Fibroblast of the conjunctiva (primary cell): ENCODE results near the gene MYOF.

Experiments used
- DNase-seq: peaks from one replicate; pipeline ENCODE4 v3.0.0-alpha.2; 2010; ENCODE audit warnings: low read depth

The MYOF gene, protein sequence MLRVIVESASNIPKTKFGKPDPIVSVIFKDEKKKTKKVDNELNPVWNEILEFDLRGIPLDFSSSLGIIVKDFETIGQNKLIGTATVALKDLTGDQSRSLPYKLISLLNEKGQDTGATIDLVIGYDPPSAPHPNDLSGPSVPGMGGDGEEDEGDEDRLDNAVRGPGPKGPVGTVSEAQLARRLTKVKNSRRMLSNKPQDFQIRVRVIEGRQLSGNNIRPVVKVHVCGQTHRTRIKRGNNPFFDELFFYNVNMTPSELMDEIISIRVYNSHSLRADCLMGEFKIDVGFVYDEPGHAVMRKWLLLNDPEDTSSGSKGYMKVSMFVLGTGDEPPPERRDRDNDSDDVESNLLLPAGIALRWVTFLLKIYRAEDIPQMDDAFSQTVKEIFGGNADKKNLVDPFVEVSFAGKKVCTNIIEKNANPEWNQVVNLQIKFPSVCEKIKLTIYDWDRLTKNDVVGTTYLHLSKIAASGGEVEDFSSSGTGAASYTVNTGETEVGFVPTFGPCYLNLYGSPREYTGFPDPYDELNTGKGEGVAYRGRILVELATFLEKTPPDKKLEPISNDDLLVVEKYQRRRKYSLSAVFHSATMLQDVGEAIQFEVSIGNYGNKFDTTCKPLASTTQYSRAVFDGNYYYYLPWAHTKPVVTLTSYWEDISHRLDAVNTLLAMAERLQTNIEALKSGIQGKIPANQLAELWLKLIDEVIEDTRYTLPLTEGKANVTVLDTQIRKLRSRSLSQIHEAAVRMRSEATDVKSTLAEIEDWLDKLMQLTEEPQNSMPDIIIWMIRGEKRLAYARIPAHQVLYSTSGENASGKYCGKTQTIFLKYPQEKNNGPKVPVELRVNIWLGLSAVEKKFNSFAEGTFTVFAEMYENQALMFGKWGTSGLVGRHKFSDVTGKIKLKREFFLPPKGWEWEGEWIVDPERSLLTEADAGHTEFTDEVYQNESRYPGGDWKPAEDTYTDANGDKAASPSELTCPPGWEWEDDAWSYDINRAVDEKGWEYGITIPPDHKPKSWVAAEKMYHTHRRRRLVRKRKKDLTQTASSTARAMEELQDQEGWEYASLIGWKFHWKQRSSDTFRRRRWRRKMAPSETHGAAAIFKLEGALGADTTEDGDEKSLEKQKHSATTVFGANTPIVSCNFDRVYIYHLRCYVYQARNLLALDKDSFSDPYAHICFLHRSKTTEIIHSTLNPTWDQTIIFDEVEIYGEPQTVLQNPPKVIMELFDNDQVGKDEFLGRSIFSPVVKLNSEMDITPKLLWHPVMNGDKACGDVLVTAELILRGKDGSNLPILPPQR (N-terminal part only)

DNA sequence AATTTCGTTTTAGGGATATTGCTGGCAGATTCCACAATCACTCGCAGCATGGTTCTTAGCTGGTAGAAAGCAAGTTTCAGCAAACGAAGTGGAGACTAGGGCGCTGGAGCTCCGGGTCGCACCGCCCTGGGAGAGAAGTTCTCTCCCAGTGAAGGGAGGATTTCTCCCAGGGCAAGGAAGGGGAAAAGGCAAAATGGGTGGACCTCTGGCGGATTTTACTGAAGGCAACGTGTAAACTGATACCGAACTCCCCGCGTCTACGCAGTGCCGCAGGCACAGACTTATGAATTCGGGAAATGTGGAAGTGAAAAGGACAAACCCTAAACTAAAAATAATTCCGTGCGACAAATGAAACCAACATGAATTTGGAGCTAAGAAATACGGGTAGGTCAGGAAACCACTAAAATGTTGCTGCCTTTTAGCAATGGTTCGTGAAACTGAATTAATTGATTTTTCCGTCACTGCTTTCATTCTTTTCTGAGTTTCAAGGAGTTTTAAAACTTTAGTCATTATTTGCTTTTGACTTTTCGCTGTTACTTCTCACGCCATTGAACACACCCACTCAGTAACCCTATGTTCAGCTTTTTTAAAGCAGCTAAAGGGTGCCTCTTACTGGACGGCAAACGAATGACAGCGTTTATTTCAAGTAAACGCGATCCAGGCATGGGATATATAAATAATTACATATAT, at the start of gene MYOF:
Gene MYOF (minus strand): TSS at position 190 of the 690 bp plus-strand sequence. CDS start 140 bp downstream, at position 50.
- DNase-seq, result peak; percentile 86

DNA sequence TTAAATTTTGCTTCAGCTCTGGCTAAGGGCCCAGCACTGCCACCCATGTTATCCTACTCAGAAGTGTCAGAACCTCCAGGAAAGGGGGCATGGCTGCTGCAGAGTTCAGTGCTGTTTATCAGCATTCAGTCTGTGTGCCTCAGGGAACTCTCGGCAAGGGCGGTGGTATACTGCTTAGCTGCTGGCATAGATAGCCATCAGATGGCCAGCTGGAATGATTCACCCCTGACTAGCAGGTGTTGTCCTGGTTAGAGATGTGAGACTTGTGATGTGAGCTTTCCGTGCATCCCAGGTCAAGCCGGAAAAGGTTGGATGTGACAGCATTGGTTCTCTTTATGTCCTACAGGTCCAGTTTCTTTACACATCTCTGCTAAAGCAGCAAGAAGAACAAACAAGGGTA, 36.4 kb upstream of the MYOF start:
- DNase-seq, result no peak

DNA sequence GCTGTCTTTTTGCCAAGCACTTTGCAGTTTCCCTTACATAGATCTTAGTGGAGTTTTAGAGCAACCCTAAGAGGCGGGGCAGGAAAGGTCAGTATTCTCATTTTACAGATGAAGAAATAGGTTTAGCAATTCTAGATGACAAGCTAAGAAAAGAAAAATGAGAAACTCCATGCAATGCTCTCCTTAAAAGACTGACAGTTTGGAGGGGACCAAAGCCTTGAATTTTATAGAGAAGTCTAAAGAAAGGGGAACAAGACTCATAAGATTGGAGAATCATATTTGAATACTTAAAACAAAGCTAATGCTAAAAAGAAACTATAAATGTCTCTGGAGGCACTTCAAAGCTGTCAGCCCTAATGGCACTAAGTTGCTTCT, 33.9 kb upstream of the MYOF start:
- no peak for DNase-seq

DNA sequence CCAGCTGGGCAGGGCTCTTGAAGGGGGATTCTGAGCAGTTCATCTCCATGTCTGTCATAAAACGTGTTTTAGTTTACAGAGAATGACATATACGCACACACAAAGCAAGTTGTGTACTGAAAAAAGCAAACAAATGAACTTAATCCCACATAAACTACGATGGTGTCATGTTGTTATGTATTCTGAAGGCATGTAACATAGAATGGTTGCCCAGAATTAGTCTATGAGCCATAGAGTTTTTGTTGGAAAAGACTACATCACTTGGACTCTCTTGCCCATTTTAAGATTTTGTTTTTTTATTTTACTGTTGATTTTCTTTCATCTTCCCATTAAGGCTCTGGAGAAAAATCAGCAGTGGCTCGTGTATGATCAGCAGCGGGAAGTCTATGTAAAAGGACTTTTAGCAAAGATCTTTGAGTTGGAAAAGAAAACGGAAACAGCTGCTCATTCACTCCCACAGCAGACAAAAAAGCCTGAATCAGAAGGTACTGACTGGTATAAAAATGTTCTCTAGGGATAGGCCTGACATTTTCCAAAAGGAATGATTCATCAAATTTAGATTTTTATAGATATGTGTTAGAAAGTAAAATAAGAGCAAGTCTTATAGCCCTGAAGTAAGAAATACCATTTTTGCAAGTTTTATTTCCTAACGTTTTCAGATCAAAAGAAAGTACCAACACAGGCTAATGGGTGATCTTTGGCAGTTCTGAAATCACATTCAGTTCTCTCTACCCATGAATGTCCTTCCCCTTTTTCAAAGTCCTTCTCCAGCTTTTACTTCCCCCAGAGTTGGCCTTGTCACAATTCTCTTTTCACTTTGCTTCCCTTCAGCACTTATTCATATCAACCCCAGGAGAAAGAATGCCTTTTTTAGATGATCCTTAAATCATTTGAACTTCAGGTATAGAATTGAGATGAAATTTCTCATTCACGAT, 33.2 kb upstream of the MYOF start:
- DNase-seq, result no peak

DNA sequence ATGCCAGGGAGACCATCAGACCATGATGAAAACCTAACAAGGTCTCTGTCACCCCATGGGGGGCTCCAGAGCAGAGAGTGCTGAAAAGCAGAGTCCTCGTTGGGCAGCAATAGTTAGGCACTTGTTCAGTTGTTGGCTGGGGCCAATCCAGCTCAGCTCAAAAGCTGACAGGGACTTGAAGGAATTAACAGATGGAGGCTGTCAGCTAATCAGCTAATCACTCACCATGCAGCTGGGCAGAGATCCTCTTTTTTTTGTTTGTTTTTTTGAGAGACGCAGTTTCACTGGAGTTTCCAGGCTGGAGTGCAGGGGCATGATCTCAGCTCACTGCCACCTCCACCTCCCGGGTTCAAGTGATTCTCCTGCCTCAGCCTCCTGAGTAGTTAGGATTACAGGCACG, 32.4 kb upstream of the MYOF start:
- DNase-seq, result no peak

DNA sequence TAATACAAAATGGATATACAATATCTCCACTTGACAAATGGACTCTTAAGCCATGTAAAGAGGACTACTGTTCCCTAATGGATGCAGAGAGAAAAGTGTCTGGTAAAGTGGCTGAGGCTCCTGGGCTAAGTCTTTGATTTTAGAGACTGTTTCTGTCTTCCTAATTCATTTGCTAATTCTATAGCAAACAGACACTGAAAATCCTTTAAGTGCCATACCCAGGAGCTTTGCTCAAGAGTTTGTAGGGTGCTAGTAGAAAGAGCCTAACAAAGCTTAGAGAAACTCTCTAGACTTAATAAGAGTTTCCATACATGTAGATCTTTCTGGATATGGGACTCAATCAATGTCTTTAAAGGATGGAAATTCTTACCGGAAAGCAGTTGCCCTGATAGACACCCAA, 31.0 kb upstream of the MYOF start:
- no peak for DNase-seq

DNA sequence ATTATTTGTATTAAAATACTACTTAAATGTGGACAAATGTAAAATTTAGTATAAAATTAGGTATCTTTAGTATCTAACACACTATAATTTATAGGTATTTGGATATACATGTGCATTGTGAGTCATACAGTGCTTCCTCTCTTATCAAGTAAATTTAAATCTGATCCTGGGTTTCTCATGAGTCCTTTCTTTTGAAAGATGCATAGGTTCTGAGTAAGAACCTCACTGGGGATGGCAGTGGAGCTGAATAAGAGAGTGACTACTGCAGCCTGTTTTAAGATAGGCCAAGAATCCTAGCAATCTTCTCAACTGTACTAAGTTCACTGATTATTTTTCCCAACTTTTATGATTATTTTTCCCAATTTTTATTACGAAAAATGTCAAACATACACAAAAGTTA, 30.4 kb upstream of the MYOF start:
- no peak for DNase-seq

DNA sequence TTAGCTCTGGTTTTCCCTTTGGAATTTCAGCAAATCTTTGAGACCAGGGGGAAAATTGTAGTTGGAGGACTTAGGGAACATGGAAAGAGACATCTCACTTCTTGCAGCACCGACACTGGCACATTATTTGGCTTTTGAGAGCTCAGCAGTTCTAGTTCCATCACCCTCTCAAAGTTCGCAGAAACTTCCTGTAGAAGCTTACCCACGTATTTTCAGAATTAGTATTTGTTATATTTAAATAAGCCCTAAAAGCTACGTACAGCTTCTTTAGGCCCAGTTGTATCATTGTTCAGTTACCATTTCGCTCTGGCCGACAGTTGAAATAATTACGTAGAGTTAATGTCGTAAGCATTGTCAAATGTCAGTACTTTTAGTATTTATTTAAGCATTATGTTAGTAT, 27.7 kb upstream of the MYOF start:
- no peak for DNase-seq

DNA sequence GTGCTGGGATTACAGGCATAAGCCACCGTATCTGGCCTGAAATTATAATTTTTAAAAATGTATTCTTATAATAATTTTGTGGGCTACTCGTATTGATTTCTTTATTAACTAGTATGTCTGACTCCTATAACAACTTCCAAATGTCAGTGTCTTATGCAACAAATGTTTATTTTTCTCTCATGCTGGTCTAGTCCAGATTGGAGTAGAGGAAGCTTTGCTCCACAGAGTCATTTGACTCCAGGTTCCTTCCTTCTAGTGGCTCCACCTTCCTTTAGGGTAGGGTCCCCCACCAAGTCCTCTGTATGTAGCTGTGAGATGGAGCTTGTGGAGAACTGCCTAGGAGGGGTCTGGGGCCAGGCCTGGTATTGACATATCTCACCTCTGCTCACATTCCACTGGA, 22.9 kb upstream of the MYOF start:
- DNase-seq, result no peak

DNA sequence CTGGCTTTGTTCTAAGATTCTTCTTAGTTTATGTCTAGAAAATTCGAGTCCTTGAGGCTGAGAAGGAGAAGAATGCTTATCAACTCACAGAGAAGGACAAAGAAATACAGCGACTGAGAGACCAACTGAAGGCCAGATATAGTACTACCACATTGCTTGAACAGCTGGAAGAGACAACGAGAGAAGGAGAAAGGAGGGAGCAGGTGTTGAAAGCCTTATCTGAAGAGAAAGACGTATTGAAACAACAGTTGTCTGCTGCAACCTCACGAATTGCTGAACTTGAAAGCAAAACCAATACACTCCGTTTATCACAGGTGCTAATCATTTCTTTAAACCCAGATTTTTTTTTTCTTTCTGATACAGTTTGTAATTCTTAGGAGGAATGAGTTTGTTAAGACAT, 20.9 kb upstream of the MYOF start:
- DNase-seq, result no peak

DNA sequence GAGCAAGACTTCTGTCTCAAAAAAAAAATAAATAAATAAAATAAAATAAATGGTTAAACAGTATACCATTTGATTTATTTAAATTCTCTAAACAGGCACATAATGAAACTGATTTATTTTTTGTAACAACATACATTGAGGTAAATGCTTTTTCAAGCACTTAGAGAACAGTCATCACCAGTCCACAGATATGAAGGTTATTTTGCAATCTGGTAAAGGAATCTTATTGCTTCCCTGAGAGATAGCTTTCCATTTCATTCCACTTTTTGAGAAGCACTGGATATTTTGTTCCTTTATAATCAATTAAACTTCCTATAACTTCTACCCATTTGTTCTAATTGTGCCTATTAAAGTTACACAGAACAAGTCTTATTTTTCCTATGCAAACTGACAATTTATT, 19.5 kb upstream of the MYOF start:
- DNase-seq, result no peak

DNA sequence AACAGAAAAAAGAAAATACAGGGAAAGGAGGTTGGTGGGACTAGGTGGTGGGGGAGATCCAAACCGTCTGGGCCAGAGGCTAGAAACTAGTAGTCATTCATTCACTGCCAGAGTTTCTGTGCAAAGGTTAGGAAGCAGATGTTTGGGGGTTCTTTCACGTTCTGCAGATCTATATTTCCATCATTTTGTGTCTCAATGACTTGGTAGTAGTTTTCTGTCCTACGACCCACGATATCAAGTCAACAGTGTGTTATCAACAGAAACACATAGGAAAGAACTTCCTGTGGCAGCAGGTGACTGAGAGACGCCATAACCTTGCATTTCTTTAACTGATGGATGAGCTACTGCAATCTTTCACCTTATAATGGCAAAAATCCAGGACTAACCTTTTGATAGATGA, 16.0 kb upstream of the MYOF start:
- DNase-seq, result no peak

DNA sequence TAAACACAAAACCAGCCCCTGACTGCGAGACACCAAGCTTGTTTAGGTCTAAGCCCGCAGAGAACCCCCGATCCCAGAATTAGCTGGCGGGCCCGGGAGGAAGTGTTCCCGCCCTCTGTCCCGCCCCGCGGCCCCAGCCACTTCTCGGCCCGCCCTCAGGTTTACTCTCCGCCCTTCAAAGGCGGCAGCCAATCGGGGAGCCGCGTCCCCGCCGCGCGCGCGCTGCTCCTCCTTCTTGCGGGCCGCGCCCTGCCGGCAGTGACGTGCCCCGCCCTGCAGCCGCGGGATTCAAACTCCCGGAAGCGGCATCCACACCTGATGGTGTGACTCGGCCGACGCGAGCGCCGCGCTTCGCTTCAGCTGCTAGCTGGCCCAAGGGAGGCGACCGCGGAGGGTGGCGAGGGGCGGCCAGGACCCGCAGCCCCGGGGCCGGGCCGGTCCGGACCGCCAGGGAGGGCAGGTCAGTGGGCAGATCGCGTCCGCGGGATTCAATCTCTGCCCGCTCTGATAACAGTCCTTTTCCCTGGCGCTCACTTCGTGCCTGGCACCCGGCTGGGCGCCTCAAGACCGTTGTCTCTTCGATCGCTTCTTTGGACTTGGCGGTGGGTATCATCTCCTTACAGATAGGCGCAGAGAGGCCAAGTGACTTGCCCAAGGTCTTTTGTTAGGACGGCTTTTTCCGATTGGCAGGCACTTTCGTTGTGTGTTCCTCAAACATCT, 14.3 kb upstream of the MYOF start, which contains the start of gene CEP55:
Gene CEP55 (plus strand): TSS at position 291 of the 720 bp plus-strand sequence. CDS start 3,440 bp downstream, outside the sequence.
- DNase-seq, result peak; percentile 85

DNA sequence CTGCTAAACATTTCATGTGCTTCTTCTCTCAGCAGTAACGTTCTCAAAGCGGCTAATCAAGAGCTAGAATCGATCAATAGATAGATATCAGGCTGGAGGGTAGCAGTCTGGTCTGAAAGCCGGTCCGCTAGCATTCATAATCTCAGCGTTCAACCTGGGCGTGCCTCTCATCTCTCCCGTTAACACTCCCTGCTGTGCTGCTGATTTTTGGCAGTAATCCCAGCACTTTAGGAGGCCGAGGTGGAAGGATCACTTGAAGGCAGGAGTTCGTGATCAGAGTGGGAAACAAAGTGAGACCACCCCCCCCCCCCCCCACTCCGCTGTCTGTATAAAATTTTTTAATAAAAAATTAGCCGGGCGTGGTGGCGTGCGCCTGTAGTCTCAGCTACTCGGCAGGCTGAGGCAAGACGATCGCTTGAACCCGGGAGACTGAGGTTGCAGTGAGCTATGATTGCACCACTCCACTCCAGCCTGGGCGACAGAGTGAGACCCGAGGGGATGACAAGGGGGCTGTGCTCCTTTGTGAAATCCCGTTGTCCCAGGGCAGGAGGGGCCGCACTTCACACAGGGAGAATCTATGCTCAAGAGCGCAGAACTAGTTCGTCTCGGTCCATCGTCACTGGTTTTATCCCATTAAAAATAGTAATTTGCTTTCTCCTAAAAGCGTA, 13.7 kb upstream of the MYOF start:
- DNase-seq, result no peak

DNA sequence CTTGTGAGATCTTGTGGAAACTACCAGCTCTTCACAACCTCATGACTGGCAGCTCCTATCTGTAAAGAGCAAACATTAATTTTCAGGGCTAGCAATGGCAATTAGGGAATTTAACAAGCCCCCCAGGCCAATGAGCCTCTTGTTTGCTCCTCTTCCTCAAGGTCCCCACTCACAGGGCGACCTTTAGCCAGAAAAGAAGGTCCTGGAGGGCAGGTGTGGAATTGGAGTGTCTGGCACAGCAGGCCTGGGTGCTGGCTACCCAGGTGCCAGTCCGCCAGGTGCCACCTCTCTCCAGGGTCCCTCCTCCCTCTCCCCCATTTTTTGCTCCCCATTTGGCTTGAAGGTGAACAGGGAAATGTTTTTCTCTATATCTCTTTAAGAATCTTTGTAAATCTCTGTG, 12.4 kb upstream of the MYOF start:
- no peak for DNase-seq

DNA sequence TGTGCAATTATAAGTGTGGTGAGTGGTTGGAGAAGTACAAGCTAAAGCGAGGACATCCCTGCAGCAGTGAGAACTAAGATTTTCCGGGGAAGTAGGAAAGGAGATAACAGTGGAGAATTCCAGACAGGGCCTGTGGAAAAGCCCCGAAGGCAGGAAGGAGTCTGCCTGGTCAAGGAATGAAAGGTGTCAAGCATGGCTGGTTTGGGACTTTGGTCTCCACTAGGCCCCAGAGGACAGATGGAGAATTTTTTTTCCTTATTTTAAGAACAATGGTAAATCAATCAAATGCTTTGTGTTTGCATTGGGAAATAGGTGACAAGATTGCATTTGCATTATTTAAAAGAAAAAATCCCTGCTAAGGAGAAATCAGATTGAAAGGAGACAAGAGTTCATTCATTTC, 11.0 kb upstream of the MYOF start:
- no peak for DNase-seq

DNA sequence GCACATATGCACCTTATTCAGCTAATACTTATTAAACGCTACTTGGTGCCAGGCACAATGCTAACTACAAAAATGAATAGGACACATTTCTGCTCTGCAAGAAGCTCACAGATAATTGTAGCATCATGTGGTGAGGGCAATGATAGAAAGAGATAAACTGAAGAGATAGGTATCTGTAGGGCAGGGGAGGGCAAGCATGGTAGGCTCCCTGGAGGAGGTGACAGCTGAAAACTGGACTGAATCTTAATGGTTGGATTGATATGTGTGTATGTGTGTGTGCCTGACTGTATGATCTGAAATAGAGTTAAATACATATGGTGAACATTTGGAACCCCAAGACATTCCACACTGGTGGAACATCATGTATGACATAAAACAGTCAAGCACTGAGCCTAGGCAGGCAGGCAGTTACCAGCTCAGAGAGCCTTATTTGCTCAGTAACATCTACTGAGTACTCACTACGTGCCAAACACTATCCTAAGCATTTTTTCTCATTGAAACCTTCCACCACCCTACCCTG, 9.5 kb upstream of the MYOF start:
- DNase-seq, result no peak

DNA sequence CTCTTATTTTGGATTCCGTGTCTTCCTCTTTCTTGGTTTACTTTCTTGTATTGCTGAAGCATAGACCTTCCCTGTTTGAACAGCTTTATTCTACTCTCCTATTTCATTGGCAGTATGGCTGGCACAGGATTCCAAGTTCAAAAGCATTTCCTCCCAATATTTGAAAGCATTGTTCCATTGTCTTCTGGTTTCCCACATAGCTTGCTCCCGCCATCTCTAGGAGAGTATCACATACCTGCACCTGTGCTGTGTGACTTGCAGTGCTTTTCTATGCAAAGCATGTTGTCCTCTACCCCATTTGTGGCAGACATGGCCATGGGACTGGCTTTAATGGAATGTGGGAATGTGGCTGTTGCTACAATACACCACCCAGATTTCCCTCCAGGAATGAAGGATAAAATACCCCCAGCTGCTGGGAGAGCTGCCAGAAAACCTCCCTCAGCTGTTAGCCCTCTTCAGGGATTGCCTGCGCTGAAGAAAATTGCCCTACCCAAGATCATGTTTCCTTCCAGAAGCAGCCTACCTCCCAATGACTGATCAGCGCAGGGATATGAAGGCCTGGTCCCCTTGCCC, 6.9 kb upstream of the MYOF start:
- no peak for DNase-seq

DNA sequence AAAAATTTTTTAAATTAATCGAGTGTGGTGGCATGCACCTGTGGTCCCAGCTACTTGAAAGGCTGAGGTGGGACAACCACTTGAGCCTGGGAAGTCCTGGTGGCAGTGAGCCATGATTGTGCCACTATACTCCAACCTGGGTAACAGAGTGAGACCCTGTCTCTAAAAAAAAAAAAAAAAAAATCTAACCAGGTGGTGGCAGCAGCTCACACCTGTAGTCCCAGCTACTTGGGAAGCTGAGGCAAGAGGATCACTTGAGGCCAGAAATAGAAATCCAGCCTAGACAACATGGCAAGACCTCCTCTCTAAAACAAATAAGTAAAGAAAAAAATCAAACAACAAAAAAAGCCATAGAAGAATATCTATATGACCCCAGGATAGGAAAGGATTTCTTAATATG, 3.6 kb upstream of the MYOF start:
- no peak for DNase-seq
